K562 (cell line): Measurements from ENCODE around the gene POU4F1. TPM values are rescaled to one million over a fixed set of nuclear protein-coding genes. Genes with fewer than 3 reads are reported as not detected.

Source experiments
- ATAC-seq: fragments of 200-7000 bp; cut with Tn5 transposase; 3 replicates; pipeline ENCODE4 v1.9.1; 2020; ENCODE audit warnings: moderate library complexity
- BruUV-seq: library from RNA; stranded (reverse); fragments of 400-500 nt; replicated peaks from 2 replicates; lab custom pipeline; 2021; lab: Mats Ljungman, UMichigan
- CTCF ChIA-PET: fragments of 300-600 bp; formaldehyde crosslinking; extraction: SDS; loops from one replicate; lab custom pipeline; 2021; ENCODE audit warnings: low intra/inter-chr PET ratio; lab: Yijun Ruan, JAX
- POLR2A ChIA-PET: fragments of 300-600, 350-650 bp; sonication (Branson Sonifier 250); formaldehyde crosslinking; extraction: SDS; loops from one replicate; lab custom pipeline; 2021; ENCODE audit warnings: antibody characterized with exemption, inconsistent platforms; lab: Yijun Ruan, JAX
- DNase-seq, 4 experiments: peaks; one replicate each; pipeline versions ENCODE4 v3.0.0 to v3.0.0-alpha.2; 2011 to 2018; ENCODE audit warnings: low spot score in 3 of 4, mixed read lengths in 3 of 4; ENCODE audit errors: extremely low read depth in 1 of 4
- FAIRE-seq: peaks from 2 replicates; lab custom pipeline; 2011; peaks lifted over from hg19 to GRCh38; lab: Jason Lieb, UNC
- H2AFZ ChIP-seq: 2 replicates; pipeline ENCODE4 v1.6.0; 2011; ENCODE audit warnings: low read depth, low read length, control low read depth, inconsistent platforms
- H3K27ac ChIP-seq: fragments of 200-600 bp; 3 replicates; pipeline ENCODE4 v1.8.0; 2011; ENCODE audit warnings: low read depth, mild to moderate bottlenecking, control low read depth, inconsistent platforms, low read length, moderate library complexity, mixed read lengths; ENCODE audit errors: extremely low read depth
- H3K27me3 ChIP-seq, 2 experiments: fragments of 300-600 bp in 1 of 2; 2 replicates in 1 of 2; 3 replicates in 1 of 2; pipeline versions ENCODE4 v1.6.0 to v1.8.0; 2011; ENCODE audit warnings: inconsistent platforms in 2 of 2, low read length in 2 of 2, mild to moderate bottlenecking in 1 of 2, mixed read lengths in 1 of 2, moderate library complexity in 1 of 2; ENCODE audit not compliant: control insufficient read depth in 2 of 2, insufficient read depth in 2 of 2
- H3K36me3 ChIP-seq: fragments of 300-600 bp; 3 replicates; pipeline ENCODE4 v1.8.0; 2011; ENCODE audit warnings: mild to moderate bottlenecking, low read length, inconsistent platforms; ENCODE audit not compliant: control insufficient read depth, insufficient read depth
- H3K4me1 ChIP-seq, 2 experiments: fragments of 200-600 bp in 1 of 2; replicated peaks in 1 of 2; 2 replicates in 1 of 2; 3 replicates in 1 of 2; pipeline versions ENCODE4 v1.5.1 to v1.8.0; 2011; ENCODE audit warnings: inconsistent platforms in 2 of 2, low read length in 2 of 2, mild to moderate bottlenecking in 1 of 2, mixed read lengths in 1 of 2, moderate library complexity in 1 of 2; ENCODE audit not compliant: control insufficient read depth in 2 of 2, insufficient read depth in 2 of 2
- H3K4me2 ChIP-seq: 2 replicates; pipeline ENCODE4 v1.6.1; 2011; ENCODE audit warnings: low read length, control low read depth, inconsistent platforms, mixed read lengths; ENCODE audit not compliant: insufficient read depth
- H3K4me3 ChIP-seq: fragments of 200-600 bp; sonication (generic), shearing (Covaris generic); 2 replicates; pipeline ENCODE4 v1.5.1; 2016; ENCODE audit warnings: control low read depth, inconsistent platforms
- H3K79me2 ChIP-seq: fragments of 200-600 bp; 3 replicates; pipeline ENCODE4 v1.8.0; 2011; ENCODE audit warnings: low read length, inconsistent platforms; ENCODE audit not compliant: control insufficient read depth, insufficient read depth
- H3K9ac ChIP-seq, 2 experiments: 2 replicates each; pipeline versions ENCODE4 v1.6.0 to v1.6.1; 2011; ENCODE audit warnings: low read depth in 2 of 2, low read length in 2 of 2, control low read depth in 1 of 2, inconsistent platforms in 1 of 2, mild to moderate bottlenecking in 1 of 2, mixed read lengths in 1 of 2; ENCODE audit not compliant: insufficient read depth in 1 of 2
- H3K9me1 ChIP-seq: one replicate; pipeline ENCODE4 v1.6.0; 2011; ENCODE audit warnings: inconsistent platforms, mild to moderate bottlenecking, low read length, moderate library complexity; ENCODE audit not compliant: control insufficient read depth, insufficient read depth
- H3K9me3 ChIP-seq: replicated peaks from 2 replicates; pipeline ENCODE4 v1.5.1; 2011; ENCODE audit warnings: low read depth, low read length, inconsistent platforms; ENCODE audit not compliant: control insufficient read depth, insufficient read depth
- H4K20me1 ChIP-seq: replicated peaks from 2 replicates; pipeline ENCODE4 v1.6.1; 2011; ENCODE audit warnings: low read length, inconsistent platforms, mixed read lengths; ENCODE audit not compliant: control insufficient read depth, insufficient read depth
- COPS2 ChIP-seq: fragments of 450-650 bp; conservative IDR thresholded peaks from 2 replicates; pipeline ENCODE4 v1.6.1; 2016; ENCODE audit warnings: mild to moderate bottlenecking, moderate library complexity
- DDX20 ChIP-seq: fragments of 450-650 bp; IDR thresholded peaks from 2 replicates; pipeline ENCODE4 v1.6.1; 2016; ENCODE audit warnings: missing genetic modification characterization, low read depth, mild to moderate bottlenecking, missing compliant biosample characterization, moderate library complexity
- DPF2 ChIP-seq: fragments of 450-650 bp; IDR thresholded peaks from 2 replicates; pipeline ENCODE4 v1.6.1; 2016
- E2F3 ChIP-seq: fragments of 250-450 bp; sonication (Bioruptor Pico); IDR thresholded peaks from 2 replicates; pipeline ENCODE4 v1.4.0; 2020; ENCODE audit warnings: mild to moderate bottlenecking
- HDGF ChIP-seq: fragments of 450-650 bp; IDR thresholded peaks from 2 replicates; pipeline ENCODE4 v1.6.1; 2016
- HIVEP1 ChIP-seq: fragments of 250-450 bp; sonication (Bioruptor Pico); IDR thresholded peaks from 2 replicates; pipeline ENCODE4 v1.4.0; 2020; ENCODE audit warnings: mild to moderate bottlenecking
- HNRNPH1 ChIP-seq: fragments of 200-400 bp; formaldehyde crosslinking; optimal IDR thresholded peaks from 2 replicates; pipeline ENCODE3; 2017; ENCODE audit warnings: low read depth, mild to moderate bottlenecking, low read length, moderate library complexity
- RBM14 ChIP-seq: fragments of 200-400 bp; formaldehyde crosslinking; IDR thresholded peaks from 2 replicates; pipeline ENCODE4 v1.6.1; 2018; ENCODE audit warnings: low read depth, mild to moderate bottlenecking, low read length, moderate library complexity, borderline replicate concordance; ENCODE audit not compliant: insufficient read depth
- TSC22D4 ChIP-seq: fragments of 450-650 bp; IDR thresholded peaks from 2 replicates; pipeline ENCODE4 v1.6.1; 2016; ENCODE audit warnings: missing genetic modification characterization, missing biosample characterization, control low read depth
- ZNF217 ChIP-seq: sonication (generic); formaldehyde crosslinking; IDR thresholded peaks from 2 replicates; pipeline ENCODE4 v1.8.0; 2022; ENCODE audit warnings: mild to moderate bottlenecking, missing genetic modification reagents
- ZNF696 ChIP-seq: fragments of 250-450 bp; sonication (Bioruptor Pico); conservative IDR thresholded peaks from 2 replicates; pipeline ENCODE4 v1.4.0; 2020; ENCODE audit warnings: mild to moderate bottlenecking, moderate library complexity
- WGBS: fragments of 100-300 bp; shearing (Covaris generic); methylation state at CpG from one replicate; pipeline ENCODE4 v1.1.6; 2016; ENCODE audit warnings: low coverage, mixed read lengths; ENCODE audit not compliant: insufficient coverage; ENCODE audit errors: missing lambda C conversion rate; 5-methylcytosine and 5-hydroxymethylcytosine counted together
- in situ Hi-C: fragments of 300-500 bp; cut with MboI; formaldehyde crosslinking; loops from 4 replicates; pipeline ENCODE4 v1.15.0; 2018; ENCODE audit warnings: inconsistent platforms, mixed read lengths
- intact Hi-C: fragments of 100-400 bp; cut with micrococcal nuclease; formaldehyde crosslinking; loops from 2 replicates; pipeline ENCODE4 v1.14.2; 2022
- polyA plus RNA-seq, 8 experiments: library from polyadenylated mRNA; depleted of rRNA in 4 of 8; stranded (reverse) in 5 of 8; unstranded in 3 of 8; fragments of >200 nt; fragmentation: Nextera tagmentation in 2 of 8; fragmentation: Illumina TruSeq in 1 of 8; extraction: Ambion mirVana in 2 of 8; extraction: Trizol in 1 of 8; gene quantifications; 2 replicates each; pipeline versions ENCODE4 v1.2.1 to v1.2.3, GENCODE V29; 2011 to 2014; ENCODE audit warnings: inconsistent platforms in 1 of 8, missing spikeins in 1 of 8
- total RNA-seq, 7 experiments: library from RNA; depleted of rRNA in 6 of 7; stranded (reverse); fragments of >200 nt in 6 of 7; fragmentation: Illumina TruSeq in 2 of 7; extraction: Trizol in 2 of 7; gene quantifications; 2 replicates each; pipeline versions ENCODE4 v1.2.1 to v1.2.3, GENCODE V29; 2011 to 2021; ENCODE audit warnings: low replicate concordance in 1 of 7
- TF ChIP-seq, protein P1 (sequence below): fragments of 250-450 bp; sonication (Bioruptor Pico); IDR thresholded peaks from 2 replicates; pipeline ENCODE4 v1.5.0; 2020; ENCODE audit warnings: mild to moderate bottlenecking, borderline replicate concordance

POU4F1 gene
- total and polyA plus RNA-seq, 9 of the 15 experiments (the other 6 are each of a cell fraction or from before 2014, with no cell fraction given): 0.61 to 2.8 (median 1.5) TPM

DNA sequence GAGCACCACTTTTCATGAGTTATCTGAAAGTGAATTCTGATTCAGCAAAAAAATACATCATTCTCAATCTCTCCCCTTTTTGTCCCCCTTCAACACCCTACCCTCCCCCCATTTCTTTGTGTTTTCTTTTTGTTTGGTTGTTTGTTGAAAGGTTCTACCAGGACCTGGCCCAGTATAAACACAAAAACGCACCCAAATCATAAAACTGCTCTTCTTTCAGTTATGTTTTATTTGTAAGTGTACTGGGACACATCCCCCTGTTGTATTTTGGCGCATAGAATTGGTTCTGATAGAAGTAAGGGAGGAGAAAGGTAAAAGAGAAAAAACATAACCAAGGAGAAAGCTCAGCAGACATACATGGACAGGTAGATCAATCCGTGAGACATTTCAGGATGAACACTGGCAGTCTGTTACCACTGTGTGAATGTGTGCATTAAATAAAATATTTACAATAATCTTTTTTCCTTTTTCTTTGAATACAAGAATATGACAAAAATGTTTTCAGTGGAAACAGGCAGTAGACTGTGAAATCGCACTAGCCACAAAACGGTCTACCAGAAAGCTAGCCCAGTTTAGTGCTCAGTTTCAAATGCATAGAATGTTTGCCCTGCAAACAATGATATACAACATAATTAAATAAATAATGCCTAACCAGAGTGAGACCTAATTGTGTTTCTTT is 4.2 kb downstream of the POU4F1 start:
- CTCF ChIA-PET: no interaction called here
- intact Hi-C loops: no loop called here
- peaks cover 0 to 1% of the 10 kb centered on the region in 2 experiments; a peak in 1 of 5 replicates for H3K27me3 ChIP-seq

More for the DNA sequence above, 4.2 kb downstream of the POU4F1 start:
- FAIRE-seq: no peak
- no TSS peak for BruUV-seq
- H3K79me2 ChIP-seq: no peaks in the 10 kb centered on the region
- no peaks in the 10 kb centered on the region for H3K36me3 ChIP-seq
- H3K4me2 ChIP-seq: no peak overlapping the region
- no peak overlapping the region for H3K27ac ChIP-seq
- no peak overlapping the region for H3K4me3 ChIP-seq
- WGBS: 38% methylated on average over 4 of the region's 5 CpGs
- no peak for DNase-seq
- no peaks in the 10 kb centered on the region for H4K20me1 ChIP-seq
- POLR2A ChIA-PET: no interaction called here
- H3K9ac ChIP-seq: no peak overlapping the region
- no peak overlapping the region for H2AFZ ChIP-seq
- TF ChIP-seq TSC22D4 (tag): no peak
- TF ChIP-seq ZNF696 (CRISPR knock-in tag): no peak
- TF ChIP-seq ZNF217 (CRISPR knock-in tag): no peak
- no peak for TF ChIP-seq COPS2
- TF ChIP-seq RBM14: no peak
- no peak for TF ChIP-seq DDX20 (tag)
- TF ChIP-seq HDGF: no peak
- no peak for TF ChIP-seq DPF2
- TF ChIP-seq HIVEP1: no peak
- no peak for TF ChIP-seq E2F3 (CRISPR knock-in tag)
- no peak for TF ChIP-seq HNRNPH1
- TF ChIP-seq, protein P1, sequence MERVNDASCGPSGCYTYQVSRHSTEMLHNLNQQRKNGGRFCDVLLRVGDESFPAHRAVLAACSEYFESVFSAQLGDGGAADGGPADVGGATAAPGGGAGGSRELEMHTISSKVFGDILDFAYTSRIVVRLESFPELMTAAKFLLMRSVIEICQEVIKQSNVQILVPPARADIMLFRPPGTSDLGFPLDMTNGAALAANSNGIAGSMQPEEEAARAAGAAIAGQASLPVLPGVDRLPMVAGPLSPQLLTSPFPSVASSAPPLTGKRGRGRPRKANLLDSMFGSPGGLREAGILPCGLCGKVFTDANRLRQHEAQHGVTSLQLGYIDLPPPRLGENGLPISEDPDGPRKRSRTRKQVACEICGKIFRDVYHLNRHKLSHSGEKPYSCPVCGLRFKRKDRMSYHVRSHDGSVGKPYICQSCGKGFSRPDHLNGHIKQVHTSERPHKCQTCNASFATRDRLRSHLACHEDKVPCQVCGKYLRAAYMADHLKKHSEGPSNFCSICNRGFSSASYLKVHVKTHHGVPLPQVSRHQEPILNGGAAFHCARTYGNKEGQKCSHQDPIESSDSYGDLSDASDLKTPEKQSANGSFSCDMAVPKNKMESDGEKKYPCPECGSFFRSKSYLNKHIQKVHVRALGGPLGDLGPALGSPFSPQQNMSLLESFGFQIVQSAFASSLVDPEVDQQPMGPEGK (CRISPR knock-in tag): no peak
- in situ Hi-C loops: no loop called here
- H3K4me1 ChIP-seq: peaks cover 0 to 16% of the 10 kb centered on the region in 2 experiments; a peak in 3 of 5 replicates
- no peak for ATAC-seq
- H3K9me1 ChIP-seq: no peaks in the 10 kb centered on the region
- no peaks in the 10 kb centered on the region for H3K9me3 ChIP-seq
